ENCODE data around the gene SCARF2. TPM values are rescaled to one million over a fixed set of nuclear protein-coding genes. Genes with fewer than 3 reads are reported as not detected.
A peak's percentile ranks its signal among the peaks of the same experiment; 100 is the strongest.

The SCARF2 gene
- total and polyA plus RNA-seq, 4 experiments from 2014 or later = 0.12 to 2.7 (median 1.9) TPM

- Histone ChIP-seq H3K27ac (ENCODE audit: low read depth, low read length) (no peak overlapping the region), H3K9me3 (ENCODE audit: control insufficient read depth in 1 of 2, low read length in 2 of 2) (no peaks in the 10 kb centered on the region), H3K36me3 (ENCODE audit: insufficient read depth, low read length) (no peaks in the 10 kb centered on the region), H3K27me3 (ENCODE audit: insufficient read depth, low read length) (no peaks in the 10 kb centered on the region), H3K4me1 (ENCODE audit: insufficient read depth, low read length) (peaks cover 26% of the 10 kb centered on the region), H3K4me3 (ENCODE audit: low read length in 2 of 2) (no peak overlapping the region)
- Mint-ChIP-seq H3K9me3 (no peaks in the 10 kb centered on the region), H3K36me3 (peaks cover 4 to 9% of the 10 kb centered on the region in 2 donors), H3K4me3 (no peak overlapping the region), H3K27me3 (no peaks in the 10 kb centered on the region), H3K4me1 (peaks cover 23 to 47% (median 38%) of the 10 kb centered on the region in 4 donors), H3K27ac (no peak overlapping the region)
- CTCF ChIA-PET (ENCODE audit: partially characterized antibody) = no interaction called here
- POLR2A ChIA-PET (ENCODE audit: partially characterized antibody) = no interaction called here
- DNase-seq = no peak
- intact Hi-C loops (cut with micrococcal nuclease) = no loop called here
Observed at GRCh38 chr22:20398420-20398819, 39.2 kb downstream of the SCARF2 start.

GRCh38 chr22:20397498-20397897 lies 40.1 kb downstream of the SCARF2 start:
- Histone ChIP-seq H3K27me3 (ENCODE audit: insufficient read depth, low read length) (no peaks in the 10 kb centered on the region), H3K36me3 (ENCODE audit: insufficient read depth, low read length) (no peaks in the 10 kb centered on the region), H3K9me3 (ENCODE audit: control insufficient read depth in 1 of 2, low read length in 2 of 2) (no peaks in the 10 kb centered on the region), H3K27ac (ENCODE audit: low read depth, low read length) (no peak overlapping the region), H3K4me3 (ENCODE audit: low read length in 2 of 2) (no peak overlapping the region), H3K4me1 (ENCODE audit: insufficient read depth, low read length) (peaks cover 24% of the 10 kb centered on the region)
- ChIA-PET CTCF (ENCODE audit: partially characterized antibody) (no interaction called here), POLR2A (ENCODE audit: partially characterized antibody) (no interaction called here)
- Mint-ChIP-seq H3K4me1 (peaks cover 20 to 46% (median 32%) of the 10 kb centered on the region in 4 donors), H3K36me3 (peaks cover 0 to 7% of the 10 kb centered on the region in 2 donors), H3K9me3 (no peaks in the 10 kb centered on the region), H3K27ac (peak overlapping the region in 1 of 7 donors; percentile 36), H3K4me3 (no peak overlapping the region), H3K27me3 (no peaks in the 10 kb centered on the region)
- intact Hi-C loops (cut with micrococcal nuclease) = no loop called here
- no peak for DNase-seq

DNA sequence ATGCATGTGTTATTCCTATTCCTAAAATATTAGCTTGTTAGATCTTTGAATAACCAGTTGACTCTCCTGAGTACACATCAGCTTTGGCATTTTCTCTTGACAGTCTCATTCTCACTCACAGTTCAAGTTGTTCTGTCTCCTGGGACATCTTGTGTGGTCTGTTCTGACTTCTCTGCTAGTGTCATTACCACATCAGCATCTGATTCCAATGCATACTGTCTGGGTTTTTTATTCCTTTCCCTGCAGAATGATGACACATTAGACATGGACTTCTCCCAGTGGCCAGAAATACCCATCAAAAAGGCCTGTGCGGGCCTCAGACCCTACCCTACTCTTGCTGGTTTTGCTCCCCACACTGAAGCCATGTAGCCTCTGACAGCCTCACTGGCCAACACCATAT lies 41.0 kb downstream of the SCARF2 start:
- H3K4me3 Mint-ChIP-seq = peak overlapping the region in 4 of 8 donors; percentile 8 to 86 (median 50)
- DNase-seq = no peak
- H3K9me3 ChIP-seq (ENCODE audit: control insufficient read depth in 1 of 2, low read length in 2 of 2) = no peaks in the 10 kb centered on the region
- peaks cover 0 to 7% of the 10 kb centered on the region in 2 donors for H3K36me3 Mint-ChIP-seq
- peaks cover 20 to 46% (median 32%) of the 10 kb centered on the region in 4 donors for H3K4me1 Mint-ChIP-seq
- peaks cover 24% of the 10 kb centered on the region for H3K4me1 ChIP-seq (ENCODE audit: insufficient read depth, low read length)
- no peaks in the 10 kb centered on the region for H3K27me3 Mint-ChIP-seq
- CTCF ChIA-PET (ENCODE audit: partially characterized antibody) = interaction anchor here (2.0 kb wide), 1 partner anchor 79 kb away, joined by 4 read pairs; no protein-coding TSS in a partner anchor
- no peaks in the 10 kb centered on the region for H3K36me3 ChIP-seq (ENCODE audit: insufficient read depth, low read length)
- intact Hi-C loops (cut with micrococcal nuclease) = no loop called here
- no peak overlapping the region for H3K4me3 ChIP-seq (ENCODE audit: low read length in 2 of 2)
- no peak overlapping the region for H3K27ac ChIP-seq (ENCODE audit: low read depth, low read length)
- peak overlapping the region in 1 of 7 donors; percentile 24 for H3K27ac Mint-ChIP-seq
- POLR2A ChIA-PET (ENCODE audit: partially characterized antibody) = interaction anchor here (0.6 kb wide), 1 partner anchor 77 kb away, joined by 3 read pairs; the partner anchor contains the start of gene DGCR6L
- no peaks in the 10 kb centered on the region for H3K9me3 Mint-ChIP-seq
- H3K27me3 ChIP-seq (ENCODE audit: insufficient read depth, low read length) = no peaks in the 10 kb centered on the region

- peak overlapping the region in 1 of 7 donors; percentile 14 for H3K27ac Mint-ChIP-seq
- H3K4me3 ChIP-seq (ENCODE audit: low read length in 2 of 2) = no peak overlapping the region
- intact Hi-C loops (cut with micrococcal nuclease) = no loop called here
- H3K27ac ChIP-seq (ENCODE audit: low read depth, low read length) = no peak overlapping the region
- CTCF ChIA-PET (ENCODE audit: partially characterized antibody) = interaction anchor here (2.0 kb wide), 1 partner anchor 78 kb away, joined by 4 read pairs; no protein-coding TSS in a partner anchor
- no peaks in the 10 kb centered on the region for H3K36me3 ChIP-seq (ENCODE audit: insufficient read depth, low read length)
- H3K27me3 ChIP-seq (ENCODE audit: insufficient read depth, low read length) = no peaks in the 10 kb centered on the region
- H3K4me1 Mint-ChIP-seq = peaks cover 20 to 46% (median 31%) of the 10 kb centered on the region in 4 donors
- peaks cover 0 to 7% of the 10 kb centered on the region in 2 donors for H3K36me3 Mint-ChIP-seq
- no peaks in the 10 kb centered on the region for H3K9me3 ChIP-seq (ENCODE audit: control insufficient read depth in 1 of 2, low read length in 2 of 2)
- DNase-seq = no peak
- no peaks in the 10 kb centered on the region for H3K9me3 Mint-ChIP-seq
- POLR2A ChIA-PET (ENCODE audit: partially characterized antibody) = interaction anchor here (1.3 kb wide), 1 partner anchor 68 kb away, joined by 5 read pairs; no protein-coding TSS in a partner anchor
- H3K4me1 ChIP-seq (ENCODE audit: insufficient read depth, low read length) = peaks cover 24% of the 10 kb centered on the region
- H3K27me3 Mint-ChIP-seq = no peaks in the 10 kb centered on the region
- peak overlapping the region; percentile 3 to 89 (median 75) for H3K4me3 Mint-ChIP-seq
Observed at GRCh38 chr22:20395907-20396287, 41.7 kb downstream of the SCARF2 start.

GRCh38 chr22:20395181-20395906 lies 42.3 kb downstream of the SCARF2 start:
- Mint-ChIP-seq H3K27ac (peak overlapping the region in 6 of 7 donors; percentile 17 to 88 (median 74)), H3K4me1 (peaks cover 20 to 46% (median 31%) of the 10 kb centered on the region in 4 donors), H3K27me3 (no peaks in the 10 kb centered on the region), H3K4me3 (peak overlapping the region; percentile 86 to 95 (median 88)), H3K36me3 (peaks cover 0 to 3% of the 10 kb centered on the region in 2 donors), H3K9me3 (no peaks in the 10 kb centered on the region)
- intact Hi-C loops (cut with micrococcal nuclease) = no loop called here
- no peak for DNase-seq
- H3K4me3 ChIP-seq (ENCODE audit: low read length in 2 of 2) = no peak overlapping the region
- CTCF ChIA-PET (ENCODE audit: partially characterized antibody) = interaction anchor here (0.7 to 2.0 kb wide), 3 partner anchors 23 to 78 kb away, joined by 3 to 4 read pairs (median 3); no protein-coding TSS in a partner anchor
- no peaks in the 10 kb centered on the region for H3K9me3 ChIP-seq (ENCODE audit: control insufficient read depth in 1 of 2, low read length in 2 of 2)
- peaks cover 24% of the 10 kb centered on the region for H3K4me1 ChIP-seq (ENCODE audit: insufficient read depth, low read length)
- H3K36me3 ChIP-seq (ENCODE audit: insufficient read depth, low read length) = no peaks in the 10 kb centered on the region
- H3K27me3 ChIP-seq (ENCODE audit: insufficient read depth, low read length) = no peaks in the 10 kb centered on the region
- H3K27ac ChIP-seq (ENCODE audit: low read depth, low read length) = no peak overlapping the region
- POLR2A ChIA-PET (ENCODE audit: partially characterized antibody) = interaction anchor here (1.3 to 2.1 kb wide), 4 partner anchors 9 to 76 kb away, joined by 3 to 18 read pairs (median 6); partner anchors contain the start of gene DGCR6L

GRCh38 chr22:20393705-20394476 lies 43.7 kb downstream of the SCARF2 start, which contains the start of gene ZNF74:
TSS of gene ZNF74 (plus strand) at chr22:20394151. CDS start at chr22:20394629, 478 bp downstream.
- Mint-ChIP-seq H3K27me3 (no peaks in the 10 kb centered on the region), H3K36me3 (peaks cover 0 to 3% of the 10 kb centered on the region in 2 donors), H3K4me1 (peaks cover 18 to 45% (median 30%) of the 10 kb centered on the region in 4 donors), H3K27ac (peak within 1 kb of the TSS; percentile 76 to 96 (median 91)), H3K9me3 (peaks cover 0 to 6% (median 0%) of the 10 kb centered on the region in 8 donors), H3K4me3 (peak within 1 kb of the TSS; percentile 86 to 95 (median 89))
- DNase-seq = peak; percentile 86 to 91 (median 87)
- ChIA-PET CTCF (ENCODE audit: partially characterized antibody) (interaction anchor here (0.7 kb wide), 1 partner anchor 70 kb away, joined by 3 read pairs; no protein-coding TSS in a partner anchor), POLR2A (ENCODE audit: partially characterized antibody) (interaction anchor here (0.8 to 2.1 kb wide), 12 partner anchors 9 to 185 kb away, joined by 3 to 18 read pairs (median 4); partner anchors contain the start of genes DGCR6L and MED15)
- H3K4me1 ChIP-seq (ENCODE audit: insufficient read depth, low read length) = peaks cover 24% of the 10 kb centered on the region
- peak within 1 kb of the TSS; percentile 62 for H3K27ac ChIP-seq (ENCODE audit: low read depth, low read length)
- H3K36me3 ChIP-seq (ENCODE audit: insufficient read depth, low read length) = no peaks in the 10 kb centered on the region
- no peaks in the 10 kb centered on the region for H3K9me3 ChIP-seq (ENCODE audit: control insufficient read depth in 1 of 2, low read length in 2 of 2)
- intact Hi-C loops (cut with micrococcal nuclease) = loop anchor here (1.0 to 5.0 kb wide), 3 partner anchors 75 to 463 kb away; partner anchors contain the start of genes PI4KA and SNAP29
- H3K27me3 ChIP-seq (ENCODE audit: insufficient read depth, low read length) = no peaks in the 10 kb centered on the region
- H3K4me3 ChIP-seq (ENCODE audit: low read length in 2 of 2) = peak within 1 kb of the TSS; percentile 66 to 75

Measured in CD4-positive, alpha-beta memory T cell (primary cell).